ENCODE data around the gene BCAR1.
"Not testable (repeated sequence)": the region's sequence is repeated elsewhere in the genome, so short reads cannot be mapped to it uniquely, and the experiment has no call there.

The BCAR1 gene

DNA sequence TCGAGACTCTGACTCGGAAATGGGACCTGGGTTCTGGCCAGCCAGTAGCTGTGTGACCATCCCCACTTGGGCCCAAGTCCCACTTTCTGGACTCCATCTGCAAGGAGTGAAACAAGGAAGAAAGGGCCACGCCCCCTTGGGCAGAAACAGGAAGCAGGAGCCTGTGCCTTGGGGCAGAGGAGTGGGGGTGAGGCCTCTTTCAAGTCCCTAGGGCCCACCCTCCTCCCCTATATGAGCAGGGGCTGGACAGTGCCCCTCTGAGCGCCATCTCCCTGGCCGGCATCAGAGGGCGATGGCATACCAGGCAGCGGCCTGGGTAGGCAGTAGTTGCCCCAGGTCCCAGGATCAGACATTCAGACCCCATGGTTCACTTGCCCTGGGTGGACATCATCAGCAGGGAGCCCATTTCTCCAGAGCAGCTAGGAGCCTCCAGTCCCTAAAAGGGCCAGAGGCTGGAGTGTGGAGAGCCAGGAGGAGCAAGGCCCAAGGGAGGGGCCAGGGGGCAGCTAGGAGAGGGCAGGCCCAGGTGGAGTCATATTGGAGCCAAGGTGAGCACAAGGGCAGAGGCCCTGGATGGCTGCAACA lies 7.1 kb downstream of the BCAR1 start:
- in situ Hi-C loops (cut with HindIII; ENCODE audit: low pct_ligation_motif_present, low pct_unique_long_range_greater_than_20kb, low sequenced_read_pairs) = loop anchor here (25.0 kb wide), 1 partner anchor 143 kb away; no protein-coding TSS in a partner anchor
- peak; percentile 62 for DNase-seq

DNA sequence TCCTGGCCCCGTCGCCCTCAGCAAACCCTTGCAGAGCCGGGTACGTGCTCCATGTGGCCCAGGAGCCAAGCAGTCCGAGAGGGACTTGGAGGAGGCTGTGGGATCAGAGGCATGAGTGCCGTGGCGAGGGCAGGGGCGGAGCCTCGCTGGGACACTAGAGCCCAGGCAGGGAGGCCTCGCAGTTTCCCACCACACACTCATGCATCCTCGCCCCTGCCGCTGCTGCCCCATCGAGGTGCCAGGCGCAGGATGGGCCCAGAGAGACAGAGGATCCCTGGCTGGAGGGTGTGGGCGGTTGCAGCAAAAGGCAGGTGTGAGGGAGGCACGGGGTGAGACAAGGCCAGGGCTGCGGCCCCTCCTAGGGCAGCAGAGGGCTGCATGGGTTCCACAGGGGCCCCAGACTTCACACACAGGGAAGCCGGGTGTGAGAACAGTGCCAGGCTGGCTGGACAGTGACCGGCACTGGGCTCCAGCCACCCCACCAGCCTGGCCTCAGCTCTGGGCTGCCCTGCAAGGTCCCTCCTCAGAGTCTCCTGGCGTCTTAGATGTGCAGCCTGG lies 7.7 kb downstream of the BCAR1 start:
- in situ Hi-C loops (cut with HindIII; ENCODE audit: low pct_ligation_motif_present, low pct_unique_long_range_greater_than_20kb, low sequenced_read_pairs) = loop anchor here (25.0 kb wide), 1 partner anchor 144 kb away; no protein-coding TSS in a partner anchor
- DNase-seq = no peak

GRCh38 chr16:75242436-75243078 lies 8.9 kb downstream of the BCAR1 start:
- DNase-seq = not testable (repeated sequence)
- in situ Hi-C loops (cut with HindIII; ENCODE audit: low pct_ligation_motif_present, low pct_unique_long_range_greater_than_20kb, low sequenced_read_pairs) = loop anchor here (25.0 kb wide), 1 partner anchor 145 kb away; no protein-coding TSS in a partner anchor

DNA sequence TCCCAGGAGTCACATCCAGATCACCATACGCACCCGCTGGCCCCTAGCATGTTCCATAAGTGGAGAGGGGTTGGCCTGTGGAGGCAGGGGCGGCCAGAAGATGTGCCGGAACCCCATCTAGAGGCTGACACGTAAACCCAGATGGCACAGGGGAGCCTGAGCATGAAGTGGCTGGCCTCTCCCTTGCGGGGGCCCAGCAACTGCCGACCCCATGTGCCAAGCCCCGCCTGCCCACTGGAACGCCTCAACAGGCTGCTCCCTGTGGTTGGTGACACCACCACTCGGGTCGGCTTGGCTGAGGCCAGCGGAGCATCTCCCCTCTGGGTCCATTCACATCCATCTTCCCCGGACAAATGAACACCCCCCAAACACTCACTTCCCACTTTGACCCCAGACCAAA lies 9.5 kb downstream of the BCAR1 start:
- in situ Hi-C loops (cut with HindIII; ENCODE audit: low pct_ligation_motif_present, low pct_unique_long_range_greater_than_20kb, low sequenced_read_pairs) = loop anchor here (25.0 kb wide), 1 partner anchor 145 kb away; no protein-coding TSS in a partner anchor
- DNase-seq = no peak

- no peak for DNase-seq
- in situ Hi-C loops (cut with HindIII; ENCODE audit: low pct_ligation_motif_present, low pct_unique_long_range_greater_than_20kb, low sequenced_read_pairs) = loop anchor here (25.0 kb wide), 1 partner anchor 146 kb away; no protein-coding TSS in a partner anchor
Observed at GRCh38 chr16:75241412-75241811, 10.0 kb downstream of the BCAR1 start.

DNA sequence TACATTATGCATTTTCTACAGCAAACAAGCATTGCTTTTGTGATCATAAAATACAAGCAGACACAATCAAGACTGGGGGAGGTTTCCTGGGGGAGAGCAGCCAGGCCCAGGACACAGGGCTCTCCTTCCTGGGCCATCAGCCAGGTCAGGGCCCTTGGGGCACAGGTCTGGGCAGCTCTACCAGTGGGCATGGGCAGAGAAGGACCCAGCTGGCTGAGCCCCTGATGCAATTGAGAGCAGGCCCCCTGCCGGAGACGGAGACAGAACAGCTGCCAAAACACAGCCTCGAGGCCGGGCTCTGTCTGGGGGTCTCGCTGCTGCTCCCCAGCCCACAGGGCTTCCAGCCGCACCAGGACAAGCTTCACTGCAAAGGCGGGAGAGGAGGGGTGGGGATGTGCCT lies 10.8 kb downstream of the BCAR1 start:
- in situ Hi-C loops (cut with HindIII; ENCODE audit: low pct_ligation_motif_present, low pct_unique_long_range_greater_than_20kb, low sequenced_read_pairs) = loop anchor here (25.0 kb wide), 1 partner anchor 147 kb away; no protein-coding TSS in a partner anchor

GRCh38 chr16:75239542-75240122 lies 11.8 kb downstream of the BCAR1 start:
- in situ Hi-C loops (cut with HindIII; ENCODE audit: low pct_ligation_motif_present, low pct_unique_long_range_greater_than_20kb, low sequenced_read_pairs) = loop anchor here (25.0 kb wide), 1 partner anchor 148 kb away; no protein-coding TSS in a partner anchor
- DNase-seq = no peak

More for the DNA sequence above, 10.8 kb downstream of the BCAR1 start:
- DNase-seq = not testable (repeated sequence)

DNA sequence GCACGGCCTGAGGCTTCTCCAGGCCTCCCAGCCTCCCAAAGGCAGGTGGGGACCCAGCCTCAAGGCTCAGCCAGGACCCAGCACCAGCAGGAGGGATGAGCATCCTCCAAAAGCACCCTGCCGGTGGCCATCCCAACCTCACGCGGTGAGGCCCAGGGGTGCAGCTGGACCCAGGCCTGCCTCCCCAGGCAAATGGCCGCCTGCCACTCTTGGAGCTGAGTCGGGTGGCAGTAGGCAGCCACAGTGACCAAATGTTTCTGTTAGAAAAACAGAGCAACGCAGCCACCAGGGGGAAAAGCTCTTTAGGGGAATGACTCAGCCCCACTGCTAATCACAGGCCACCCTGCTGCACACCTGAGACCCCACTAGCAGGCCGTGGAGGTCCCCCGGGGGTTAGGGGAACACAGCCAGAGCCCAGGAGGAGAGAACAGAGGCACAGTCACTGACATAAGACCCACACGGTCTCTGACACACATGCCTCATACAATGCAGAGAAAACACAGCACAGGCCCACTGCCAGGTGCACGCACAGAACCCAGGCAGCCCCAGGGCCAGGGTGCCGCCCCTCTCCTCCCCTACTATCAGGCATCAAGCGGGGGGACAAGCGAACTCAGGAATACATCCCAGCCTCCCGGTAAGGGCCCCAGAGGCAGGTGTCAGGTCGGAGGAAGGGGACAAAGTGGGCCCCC lies 12.4 kb downstream of the BCAR1 start:
- in situ Hi-C loops (cut with HindIII; ENCODE audit: low pct_ligation_motif_present, low pct_unique_long_range_greater_than_20kb, low sequenced_read_pairs) = loop anchor here (25.0 kb wide), 1 partner anchor 148 kb away; no protein-coding TSS in a partner anchor
- no peak for DNase-seq

- DNase-seq = no peak
- in situ Hi-C loops (cut with HindIII; ENCODE audit: low pct_ligation_motif_present, low pct_unique_long_range_greater_than_20kb, low sequenced_read_pairs) = loop anchor here (25.0 kb wide), 1 partner anchor 149 kb away; no protein-coding TSS in a partner anchor
Observed at GRCh38 chr16:75238132-75238852, 13.1 kb downstream of the BCAR1 start.

DNA sequence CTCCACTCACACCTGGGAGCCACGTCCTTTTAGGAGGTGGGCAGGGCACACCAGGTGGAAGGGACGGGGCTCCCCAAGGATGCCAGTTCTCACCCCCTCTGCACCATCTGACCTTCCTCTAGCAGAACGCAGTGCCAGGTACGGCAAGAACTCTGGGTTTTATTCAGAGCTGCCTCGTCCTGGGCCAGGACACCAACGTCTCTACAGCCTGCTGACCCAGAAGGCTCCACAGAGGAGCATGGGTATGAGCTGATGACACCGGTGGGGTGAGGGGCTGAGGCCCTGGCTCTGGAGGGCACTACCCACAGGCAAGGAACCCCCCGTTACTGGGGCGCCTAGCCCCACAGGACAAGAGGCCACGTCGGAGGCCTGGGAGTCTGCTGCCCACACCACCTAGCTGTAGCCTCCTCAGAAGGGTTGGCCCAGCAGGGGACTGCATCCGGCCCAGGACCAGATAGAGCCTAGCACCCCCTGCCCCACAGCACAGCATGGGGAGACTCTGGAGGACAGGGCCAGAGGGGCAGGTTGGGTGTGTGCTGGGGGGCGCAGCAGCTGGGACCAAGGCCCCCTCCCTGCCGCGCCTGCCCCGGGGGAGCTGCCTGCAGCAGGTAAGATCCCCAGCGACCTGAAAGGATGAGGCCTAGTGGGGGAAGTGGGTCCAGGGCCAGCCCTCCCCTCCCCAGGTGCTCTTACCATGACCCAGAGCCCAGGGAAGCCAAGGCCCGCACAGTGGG lies 13.9 kb downstream of the BCAR1 start:
- DNase-seq = no peak
- in situ Hi-C loops (cut with HindIII; ENCODE audit: low pct_ligation_motif_present, low pct_unique_long_range_greater_than_20kb, low sequenced_read_pairs) = loop anchor here (25.0 kb wide), 1 partner anchor 150 kb away; no protein-coding TSS in a partner anchor

GRCh38 chr16:75236736-75237397 lies 14.6 kb downstream of the BCAR1 start:
- in situ Hi-C loops (cut with HindIII; ENCODE audit: low pct_ligation_motif_present, low pct_unique_long_range_greater_than_20kb, low sequenced_read_pairs) = loop anchor here (25.0 kb wide), 1 partner anchor 150 kb away; no protein-coding TSS in a partner anchor
- DNase-seq = no peak

- DNase-seq = no peak
- in situ Hi-C loops (cut with HindIII; ENCODE audit: low pct_ligation_motif_present, low pct_unique_long_range_greater_than_20kb, low sequenced_read_pairs) = loop anchor here (25.0 kb wide), 1 partner anchor 151 kb away; no protein-coding TSS in a partner anchor
Observed at GRCh38 chr16:75236232-75236631, 15.2 kb downstream of the BCAR1 start.

DNA sequence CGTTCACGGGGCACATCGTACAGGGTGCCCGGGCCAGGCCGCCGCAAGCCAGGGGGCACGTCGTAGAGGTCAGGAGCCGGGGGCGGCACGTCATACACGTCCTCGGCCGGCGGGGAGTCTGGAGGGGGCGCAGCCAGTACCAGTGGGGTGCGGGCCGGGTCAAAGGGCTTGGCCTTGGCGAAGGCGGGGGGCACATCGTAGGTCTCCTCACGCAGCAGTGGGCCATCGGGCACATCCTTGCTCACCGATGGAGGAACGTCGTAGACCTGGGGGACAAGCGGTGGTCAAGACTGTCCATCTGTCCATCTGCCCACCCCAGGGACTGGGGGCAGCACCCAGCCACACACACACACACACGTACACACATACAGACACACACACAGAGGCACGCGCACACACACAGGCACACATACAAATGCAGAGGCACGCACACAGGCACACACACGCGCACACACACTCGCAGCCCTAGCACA lies 15.7 kb downstream of the BCAR1 start:
- in situ Hi-C loops (cut with HindIII; ENCODE audit: low pct_ligation_motif_present, low pct_unique_long_range_greater_than_20kb, low sequenced_read_pairs) = loop anchor here (25.0 kb wide), 1 partner anchor 152 kb away; no protein-coding TSS in a partner anchor

GRCh38 chr16:75234856-75235696 lies 16.3 kb downstream of the BCAR1 start:
- in situ Hi-C loops (cut with HindIII; ENCODE audit: low pct_ligation_motif_present, low pct_unique_long_range_greater_than_20kb, low sequenced_read_pairs) = loop anchor here (25.0 kb wide), 1 partner anchor 152 kb away; no protein-coding TSS in a partner anchor
- no peak for DNase-seq

More for the DNA sequence above, 15.7 kb downstream of the BCAR1 start:
- no peak for DNase-seq

DNA sequence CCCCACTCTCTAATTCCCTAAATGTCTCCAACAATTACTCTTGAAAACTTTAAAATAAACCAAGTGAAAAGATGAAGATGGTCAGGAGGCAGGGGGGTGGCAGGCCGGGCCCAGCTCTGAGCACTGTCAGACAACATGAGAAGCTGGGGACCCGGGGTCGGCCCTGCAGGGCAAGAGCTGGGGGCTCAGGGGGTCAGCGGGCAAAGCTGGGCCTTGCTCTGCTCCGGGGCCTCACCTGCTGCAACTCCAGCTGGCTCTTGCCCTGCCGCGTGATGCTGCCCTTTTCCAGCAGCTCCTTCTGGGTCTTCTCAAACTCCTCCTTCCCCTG lies 17.8 kb downstream of the BCAR1 start:
- no peak for DNase-seq
- in situ Hi-C loops (cut with HindIII; ENCODE audit: low pct_ligation_motif_present, low pct_unique_long_range_greater_than_20kb, low sequenced_read_pairs) = loop anchor here (25.0 kb wide), 1 partner anchor 154 kb away; no protein-coding TSS in a partner anchor

DNA sequence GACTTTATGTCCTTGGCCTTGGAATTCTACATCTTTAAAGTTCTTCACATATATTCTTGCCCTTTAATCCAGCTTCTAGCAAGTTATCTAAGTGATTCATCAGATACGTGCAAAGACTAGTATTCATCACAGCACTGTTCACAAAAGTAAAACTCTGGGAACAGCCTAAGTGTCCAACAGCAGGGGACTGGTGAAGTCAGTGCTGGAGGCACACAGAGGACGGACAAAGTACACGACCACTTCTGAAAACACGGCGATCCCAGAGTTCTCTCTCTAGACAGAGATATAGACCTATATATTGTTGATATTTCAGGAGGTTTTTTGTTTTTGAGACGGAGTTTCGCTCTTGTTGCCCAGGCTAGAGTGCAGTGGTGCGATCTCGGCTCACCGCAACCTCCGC lies 19.9 kb downstream of the BCAR1 start:
- DNase-seq = no peak
- in situ Hi-C loops (cut with HindIII; ENCODE audit: low pct_ligation_motif_present, low pct_unique_long_range_greater_than_20kb, low sequenced_read_pairs) = loop anchor here (25.0 kb wide), 1 partner anchor 156 kb away; no protein-coding TSS in a partner anchor
